Smooth muscle cell (in vitro differentiated cells): ENCODE results near the gene INKA1. TPM values are rescaled to one million over a fixed set of nuclear protein-coding genes. Genes with fewer than 3 reads are reported as not detected.

Experiments used
- DNase-seq: peaks from one replicate; lab custom pipeline; 2025; ENCODE audit not compliant: unreplicated experiment; lab: John Stamatoyannopoulos, UW
- H2AFZ ChIP-seq: fragments of 200-600 bp; sonication (generic); 2 replicates; pipeline ENCODE4 v1.6.0; 2016; ENCODE audit warnings: antibody characterized with exemption, low read depth, mild to moderate bottlenecking
- H3F3A ChIP-seq: fragments of 200-600 bp; sonication (generic); 2 replicates; pipeline ENCODE4 v1.6.0; 2017; ENCODE audit warnings: antibody characterized with exemption, low read depth
- H3K27ac ChIP-seq: fragments of 200-600 bp; sonication (generic); 2 replicates; pipeline ENCODE4 v1.5.1; 2016; ENCODE audit warnings: low read depth, mild to moderate bottlenecking
- H3K27me3 ChIP-seq: fragments of 200-600 bp; sonication (generic); 2 replicates; pipeline ENCODE4 v1.6.1; 2016; ENCODE audit warnings: low read depth, mild to moderate bottlenecking
- H3K36me3 ChIP-seq: fragments of 200-600 bp; sonication (generic); 2 replicates; pipeline ENCODE4 v1.5.1; 2016; ENCODE audit warnings: low read depth
- H3K4me1 ChIP-seq: fragments of 200-600 bp; sonication (generic); 2 replicates; pipeline ENCODE4 v1.5.1; 2016; ENCODE audit warnings: low read depth
- H3K4me2 ChIP-seq: fragments of 200-600 bp; sonication (generic); 2 replicates; pipeline ENCODE4 v1.6.0; 2016; ENCODE audit warnings: mild to moderate bottlenecking
- H3K4me3 ChIP-seq: fragments of 200-600 bp; sonication (generic); 2 replicates; pipeline ENCODE4 v1.5.1; 2016; ENCODE audit warnings: mild to moderate bottlenecking
- H3K79me2 ChIP-seq: fragments of 200-600 bp; sonication (generic); 2 replicates; pipeline ENCODE4 v1.6.0; 2016; ENCODE audit warnings: low read depth, mild to moderate bottlenecking
- H3K9ac ChIP-seq: fragments of 200-600 bp; sonication (generic); 2 replicates; pipeline ENCODE4 v1.6.0; 2016; ENCODE audit warnings: low read depth
- H3K9me3 ChIP-seq: fragments of 200-600 bp; sonication (generic); replicated peaks from 2 replicates; pipeline ENCODE4 v1.5.1; 2016; ENCODE audit warnings: low read depth
- H4K20me1 ChIP-seq: fragments of 200-600 bp; sonication (generic); 2 replicates; pipeline ENCODE4 v1.6.0; 2016; ENCODE audit warnings: low read depth
- CTCF ChIP-seq: fragments of 200-600 bp; sonication (generic); IDR thresholded peaks from 2 replicates; pipeline ENCODE4 v1.5.1; 2017; ENCODE audit warnings: borderline replicate concordance, mild to moderate bottlenecking, antibody characterized with exemption; ENCODE audit not compliant: insufficient read depth, poor library complexity, severe bottlenecking
- WGBS: methylation state at CpG from one replicate; pipeline ENCODE4 v1.1.7; 2016; ENCODE audit warnings: low lambda C conversion rate; 5-methylcytosine and 5-hydroxymethylcytosine counted together
- polyA plus RNA-seq: library from polyadenylated mRNA; unstranded; fragments of >200 nt; fragmentation: Nextera tagmentation; extraction: Ambion mirVana; gene quantifications from 2 replicates; pipeline ENCODE4 v1.2.1, GENCODE V29; 2016
- total RNA-seq: library from RNA; depleted of rRNA; stranded (reverse); fragments of >200 nt; gene quantifications from 2 replicates; pipeline ENCODE4 v1.2.3, GENCODE V29; 2014

The INKA1 gene
- total and polyA plus RNA-seq, 2 experiments from 2014 or later: 2.5 to 8.1 TPM

- Histone ChIP-seq H3K4me1 (no peaks in the 10 kb centered on the region), H3K4me3 (no peak overlapping the region), H3K4me2 (no peak overlapping the region), H3K79me2 (no peaks in the 10 kb centered on the region), H3K27me3 (no peaks in the 10 kb centered on the region), H3K36me3 (no peaks in the 10 kb centered on the region), H4K20me1 (no peaks in the 10 kb centered on the region), H3K9me3 (no peaks in the 10 kb centered on the region), H3K9ac (no peak overlapping the region), H2AFZ (no peak overlapping the region), H3K27ac (no peak overlapping the region), H3F3A (no peaks in the 10 kb centered on the region)
- DNase-seq: no peak
- TF ChIP-seq CTCF: no peak
Measured at GRCh38 chr3:49841126-49841696, 38.1 kb downstream of the INKA1 start.

GRCh38 chr3:49841806-49842205 lies 38.7 kb downstream of the INKA1 start:
- no peaks in the 10 kb centered on the region for H3K27me3 ChIP-seq
- 93% methylated on average over 7 of the region's 7 CpGs for WGBS
- H3K9me3 ChIP-seq: no peaks in the 10 kb centered on the region
- H3F3A ChIP-seq: no peaks in the 10 kb centered on the region
- no peak overlapping the region for H3K9ac ChIP-seq
- H3K27ac ChIP-seq: no peak overlapping the region
- H3K4me1 ChIP-seq: no peaks in the 10 kb centered on the region
- H3K36me3 ChIP-seq: no peaks in the 10 kb centered on the region
- H2AFZ ChIP-seq: no peak overlapping the region
- H4K20me1 ChIP-seq: no peaks in the 10 kb centered on the region
- no peak overlapping the region for H3K4me2 ChIP-seq
- no peak overlapping the region for H3K4me3 ChIP-seq
- no peak for DNase-seq
- no peaks in the 10 kb centered on the region for H3K79me2 ChIP-seq
- TF ChIP-seq CTCF: no peak

GRCh38 chr3:49842843-49843517 lies 39.9 kb downstream of the INKA1 start:
- no peak overlapping the region for H3K4me3 ChIP-seq
- 94% methylated on average over 3 of the region's 3 CpGs for WGBS
- H3K9ac ChIP-seq: no peak overlapping the region
- no peak overlapping the region for H3K27ac ChIP-seq
- H3K27me3 ChIP-seq: no peaks in the 10 kb centered on the region
- no peak overlapping the region for H3K4me2 ChIP-seq
- H3K9me3 ChIP-seq: no peaks in the 10 kb centered on the region
- no peaks in the 10 kb centered on the region for H4K20me1 ChIP-seq
- no peak for TF ChIP-seq CTCF
- no peak overlapping the region for H2AFZ ChIP-seq
- DNase-seq: no peak
- no peaks in the 10 kb centered on the region for H3K79me2 ChIP-seq
- no peaks in the 10 kb centered on the region for H3K4me1 ChIP-seq
- no peaks in the 10 kb centered on the region for H3K36me3 ChIP-seq
- no peaks in the 10 kb centered on the region for H3F3A ChIP-seq
